Kidney (tissue), 14 donors: ENCODE results near the gene CCDC121. TPM values are rescaled to one million over a fixed set of nuclear protein-coding genes. Genes with fewer than 3 reads are reported as not detected.
A peak's percentile ranks its signal among the peaks of the same experiment; 100 is the strongest.

Experiments used
- DNase-seq, 5 donors: peaks; one replicate each; pipeline ENCODE4 v3.0.0-alpha.2; 2013 to 2020
- FAIRE-seq: peaks from 2 replicates; lab custom pipeline; 2012; peaks lifted over from hg19 to GRCh38; lab: Jason Lieb, UNC
- H3K27ac ChIP-seq, 2 donors: one replicate each; pipeline ENCODE4 v1.7.0; 2013; ENCODE audit warnings: low read depth in 2 of 2, low read length in 2 of 2, inconsistent platforms in 1 of 2
- H3K27me3 ChIP-seq: one replicate; pipeline ENCODE4 v1.7.1; 2013; ENCODE audit warnings: low read length, inconsistent platforms; ENCODE audit not compliant: control insufficient read depth, insufficient read depth
- H3K36me3 ChIP-seq, 3 donors: one replicate each; pipeline versions ENCODE4 v1.7.0 to v1.7.1; 2013; ENCODE audit warnings: low read length in 3 of 3, control low read depth in 1 of 3, inconsistent platforms in 1 of 3; ENCODE audit not compliant: insufficient read depth in 3 of 3, control insufficient read depth in 2 of 3
- H3K4me1 ChIP-seq, 3 donors: one replicate each; pipeline versions ENCODE4 v1.7.0 to v1.7.1; 2013; ENCODE audit warnings: low read length in 3 of 3, inconsistent platforms in 1 of 3, low read depth in 1 of 3; ENCODE audit not compliant: control insufficient read depth in 2 of 3, insufficient read depth in 2 of 3
- H3K4me3 ChIP-seq, 3 donors: one replicate each; pipeline versions ENCODE4 v1.7.0 to v1.8.1; 2013; ENCODE audit warnings: low read length in 3 of 3, control low read depth in 1 of 3, inconsistent platforms in 1 of 3
- H3K9ac ChIP-seq, 3 donors: one replicate each; pipeline versions ENCODE4 v1.7.0 to v1.7.1; 2013; ENCODE audit warnings: low read length in 3 of 3, control low read depth in 1 of 3, inconsistent platforms in 1 of 3
- H3K9me3 ChIP-seq, 3 donors: one replicate each; pipeline versions ENCODE4 v1.7.0 to v1.7.1; 2013; ENCODE audit warnings: low read length in 3 of 3, control low read depth in 1 of 3, inconsistent platforms in 1 of 3; ENCODE audit not compliant: control insufficient read depth in 2 of 3, insufficient read depth in 1 of 3
- intact Hi-C: fragments of 100-400 bp; cut with DNase I; formaldehyde crosslinking; loops from one replicate; pipeline ENCODE4 v1.11.1; 2022
- polyA plus RNA-seq: library from polyadenylated mRNA; stranded (reverse); fragments of 350-450 nt; fragmentation: Illumina TruSeq; extraction: RNeasy Lipid Tissue Mini Kit (QIAGEN cat#74804); gene quantifications from one replicate; pipeline ENCODE4 v1.2.3, GENCODE V29; 2014; ENCODE audit warnings: low read depth, low replicate concordance; ENCODE audit not compliant: insufficient read depth
- total RNA-seq: library from RNA; stranded (reverse); fragmentation: NEBNext Ultra II Directional; extraction: Animal tissue kit (Norgen Biotek cat#: 25700); gene quantifications from one replicate; pipeline ENCODE4 v1.2.1, GENCODE V29; 2021
- TF ChIP-seq, protein P1 (sequence below): IDR thresholded peaks from 3 replicates; pipeline ENCODE4 v1.5.1; 2012; ENCODE audit warnings: mild to moderate bottlenecking, moderate library complexity, borderline replicate concordance; ENCODE audit not compliant: insufficient read depth; ENCODE audit errors: extremely low read depth
- donor health status: control.
- donor health status: control.
- donor health status: control.
- donor health status: control.
- donor health status: control.
- donor health status: DM: yes; HTN: yes; CAD: no.
- donor health status: Normal renal cell carcinoma (clear cell type).

The CCDC121 gene
- total and polyA plus RNA-seq, 2 donors from 2014 or later = 4.2 to 5.6 TPM

DNA sequence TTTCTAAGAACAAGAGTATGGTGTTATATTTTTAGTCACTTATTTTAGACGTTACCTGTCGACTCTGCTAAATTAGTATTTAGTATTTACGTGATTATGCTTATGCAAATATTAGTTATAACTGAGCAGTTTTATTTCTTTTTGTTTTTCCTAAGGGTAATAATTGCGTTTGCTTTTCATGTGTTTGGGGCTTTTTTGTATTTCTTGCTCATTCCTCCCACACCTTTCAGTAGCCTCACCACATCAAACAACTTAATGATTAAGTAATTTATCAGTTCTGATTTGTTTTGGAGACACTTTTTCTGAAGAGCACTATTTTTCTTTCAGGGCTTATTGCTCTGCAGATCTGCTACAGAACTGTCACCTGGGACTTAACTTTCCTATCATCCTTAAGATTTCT is 42.4 kb upstream of the CCDC121 start:
- H3K27ac ChIP-seq = no peak overlapping the region
- TF ChIP-seq, protein P1, sequence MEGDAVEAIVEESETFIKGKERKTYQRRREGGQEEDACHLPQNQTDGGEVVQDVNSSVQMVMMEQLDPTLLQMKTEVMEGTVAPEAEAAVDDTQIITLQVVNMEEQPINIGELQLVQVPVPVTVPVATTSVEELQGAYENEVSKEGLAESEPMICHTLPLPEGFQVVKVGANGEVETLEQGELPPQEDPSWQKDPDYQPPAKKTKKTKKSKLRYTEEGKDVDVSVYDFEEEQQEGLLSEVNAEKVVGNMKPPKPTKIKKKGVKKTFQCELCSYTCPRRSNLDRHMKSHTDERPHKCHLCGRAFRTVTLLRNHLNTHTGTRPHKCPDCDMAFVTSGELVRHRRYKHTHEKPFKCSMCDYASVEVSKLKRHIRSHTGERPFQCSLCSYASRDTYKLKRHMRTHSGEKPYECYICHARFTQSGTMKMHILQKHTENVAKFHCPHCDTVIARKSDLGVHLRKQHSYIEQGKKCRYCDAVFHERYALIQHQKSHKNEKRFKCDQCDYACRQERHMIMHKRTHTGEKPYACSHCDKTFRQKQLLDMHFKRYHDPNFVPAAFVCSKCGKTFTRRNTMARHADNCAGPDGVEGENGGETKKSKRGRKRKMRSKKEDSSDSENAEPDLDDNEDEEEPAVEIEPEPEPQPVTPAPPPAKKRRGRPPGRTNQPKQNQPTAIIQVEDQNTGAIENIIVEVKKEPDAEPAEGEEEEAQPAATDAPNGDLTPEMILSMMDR = no peak
- H3K27me3 ChIP-seq = no peaks in the 10 kb centered on the region
- FAIRE-seq (no peak), DNase-seq (no peak)
- H3K4me3 ChIP-seq = no peak overlapping the region
- no peaks in the 10 kb centered on the region for H3K9me3 ChIP-seq
- H3K4me1 ChIP-seq = no peaks in the 10 kb centered on the region
- peaks cover 6 to 34% (median 17%) of the 10 kb centered on the region in 3 donors for H3K36me3 ChIP-seq
- intact Hi-C loops = no loop called here
- H3K9ac ChIP-seq = no peak overlapping the region

DNA sequence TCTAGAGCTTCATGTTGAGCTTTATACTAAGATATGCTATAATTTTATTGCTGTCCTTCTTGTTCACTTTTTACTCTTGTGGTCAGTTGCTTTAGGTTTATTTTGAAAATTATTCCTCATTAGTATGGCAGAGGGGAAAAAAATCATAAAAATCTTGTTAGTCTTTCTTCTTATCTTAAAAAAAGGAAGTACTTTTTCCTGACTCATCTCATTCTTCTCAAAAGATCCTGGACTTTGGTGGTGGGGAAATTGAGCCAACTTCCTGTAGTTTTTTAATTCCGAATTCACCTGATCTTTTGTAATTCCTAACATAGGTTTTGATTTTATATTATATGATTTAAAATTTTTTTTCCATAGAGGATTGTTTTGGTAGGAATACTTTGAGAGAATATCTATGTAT is 38.6 kb upstream of the CCDC121 start:
- Histone ChIP-seq H3K9ac (no peak overlapping the region), H3K4me3 (no peak overlapping the region), H3K27me3 (no peaks in the 10 kb centered on the region), H3K27ac (no peak overlapping the region), H3K4me1 (peaks cover 3 to 10% (median 10%) of the 10 kb centered on the region in 3 donors), H3K9me3 (no peaks in the 10 kb centered on the region), H3K36me3 (peaks cover 3 to 15% (median 5%) of the 10 kb centered on the region in 3 donors)
- DNase-seq (no peak), FAIRE-seq (no peak)
- intact Hi-C loops = no loop called here
- TF ChIP-seq, protein P1 = no peak

DNA sequence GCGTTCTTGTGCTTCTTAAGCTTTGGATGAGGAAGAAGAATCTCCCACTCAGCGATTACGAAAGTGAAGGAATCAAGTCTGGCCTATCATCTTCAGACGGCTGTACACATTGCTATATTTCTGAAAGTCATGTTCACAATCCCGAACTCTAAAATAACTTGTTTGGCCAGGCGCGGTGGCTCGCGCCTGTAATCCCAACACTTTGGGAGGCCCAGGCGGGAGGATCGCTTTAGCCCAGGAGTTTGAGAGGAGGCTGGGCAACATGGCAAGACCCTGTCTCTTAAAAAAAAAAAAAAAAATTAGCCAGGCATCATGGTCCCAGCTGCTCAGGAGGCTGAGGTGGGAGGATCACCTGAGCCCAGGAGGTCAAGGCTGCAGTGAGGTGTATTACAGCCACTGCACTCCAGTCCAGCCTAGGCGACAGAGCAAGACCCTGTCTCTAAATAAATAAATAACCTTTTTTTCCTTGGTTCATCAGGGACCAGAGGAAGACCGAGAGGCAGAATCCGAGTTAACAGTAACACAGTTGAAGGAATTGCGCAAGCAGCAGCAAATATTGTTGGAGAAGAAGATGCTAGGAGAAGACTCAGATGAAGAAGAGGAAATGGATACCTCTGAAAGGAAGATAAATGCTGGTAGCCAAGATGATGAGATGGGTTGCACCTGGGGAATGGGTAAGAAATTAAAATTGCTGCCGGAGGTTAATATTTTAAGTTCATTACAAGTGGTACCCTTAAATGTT is 36.0 kb upstream of the CCDC121 start:
- peak overlapping the region; percentile 97 to 100 (median 100) for H3K4me3 ChIP-seq
- H3K9ac ChIP-seq = peak overlapping the region; percentile 70 to 100 (median 78)
- H3K9me3 ChIP-seq = no peaks in the 10 kb centered on the region
- FAIRE-seq (no peak), DNase-seq (no peak)
- peaks cover 3 to 12% (median 12%) of the 10 kb centered on the region in 3 donors for H3K4me1 ChIP-seq
- peaks cover 4 to 20% (median 13%) of the 10 kb centered on the region in 3 donors for H3K36me3 ChIP-seq
- H3K27me3 ChIP-seq = no peaks in the 10 kb centered on the region
- intact Hi-C loops = no loop called here
- no peak overlapping the region for H3K27ac ChIP-seq
- TF ChIP-seq, protein P1 = no peak
